ENCODE data around the gene ASCC3.

Gene ASCC3

GRCh38 chr6:100618351-100618671 is 262.8 kb downstream of the ASCC3 start:
- TF ChIP-seq FOXA1 (IDR thresholded peaks at IDR 0.05), result no peak
- no peak for DNase-seq (ENCODE audit: extremely low spot score)
- CTCF ChIA-PET, result no interaction called here
- POLR2A ChIA-PET, result no interaction called here

- CTCF ChIA-PET, result no interaction called here
- DNase-seq (ENCODE audit: extremely low spot score), result no peak
- TF ChIP-seq HDGF (IDR thresholded peaks at IDR 0.05; ENCODE audit: borderline replicate concordance), result no peak
- TF ChIP-seq CTBP1 (IDR thresholded peaks at IDR 0.05; ENCODE audit: borderline replicate concordance), result no peak
- no peak for TF ChIP-seq FOXA1 (IDR thresholded peaks at IDR 0.05)
- no peak for TF ChIP-seq FOXM1 (IDR thresholded peaks at IDR 0.05; ENCODE audit: borderline replicate concordance)
- no peak for TF ChIP-seq NFRKB (IDR thresholded peaks at IDR 0.05)
- no peak for TF ChIP-seq TARDBP (IDR thresholded peaks at IDR 0.05)
- TF ChIP-seq ZNF384 (IDR thresholded peaks at IDR 0.05), result no peak
- TF ChIP-seq SP1 (IDR thresholded peaks at IDR 0.05), result no peak
- TF ChIP-seq LEF1 (IDR thresholded peaks at IDR 0.05; ENCODE audit: borderline replicate concordance), result no peak
- POLR2A ChIA-PET, result no interaction called here
Observed at GRCh38 chr6:100617633-100618350, 263.3 kb downstream of the ASCC3 start.

GRCh38 chr6:100614933-100615332 is 266.2 kb downstream of the ASCC3 start:
- no peak for DNase-seq (ENCODE audit: extremely low spot score)
- TF ChIP-seq FOXM1 (IDR thresholded peaks at IDR 0.05; ENCODE audit: borderline replicate concordance) (no peak), BHLHE40 (IDR thresholded peaks at IDR 0.05; ENCODE audit: borderline replicate concordance) (no peak), LEF1 (IDR thresholded peaks at IDR 0.05; ENCODE audit: borderline replicate concordance) (no peak), FOXK2 (IDR thresholded peaks at IDR 0.05) (no peak), ELF4 (IDR thresholded peaks at IDR 0.05) (no peak), PKNOX1 (IDR thresholded peaks at IDR 0.05) (no peak), CTBP1 (IDR thresholded peaks at IDR 0.05; ENCODE audit: borderline replicate concordance) (no peak), TARDBP (IDR thresholded peaks at IDR 0.05) (no peak), FOXA1 (IDR thresholded peaks at IDR 0.05) (no peak), L3MBTL2 (conservative IDR thresholded peaks at IDR 0.05) (no peak), SUZ12 (IDR thresholded peaks at IDR 0.05) (no peak), NFRKB (IDR thresholded peaks at IDR 0.05) (no peak), ZNF384 (IDR thresholded peaks at IDR 0.05) (no peak), SP1 (IDR thresholded peaks at IDR 0.05) (no peak), HDGF (IDR thresholded peaks at IDR 0.05; ENCODE audit: borderline replicate concordance) (no peak), ARNT (IDR thresholded peaks at IDR 0.05) (no peak)
- ChIA-PET CTCF (interaction anchor here (0.6 kb wide), 1 partner anchor 530 kb away, joined by 3 read pairs; no protein-coding TSS in a partner anchor), POLR2A (no interaction called here)

GRCh38 chr6:100614386-100614785 is 266.7 kb downstream of the ASCC3 start:
- ChIA-PET POLR2A (no interaction called here), CTCF (interaction anchor here (0.6 kb wide), 1 partner anchor 529 kb away, joined by 3 read pairs; no protein-coding TSS in a partner anchor)
- TF ChIP-seq ZNF384 (IDR thresholded peaks at IDR 0.05), result no peak
- no peak for TF ChIP-seq FOXA1 (IDR thresholded peaks at IDR 0.05)
- no peak for TF ChIP-seq BHLHE40 (IDR thresholded peaks at IDR 0.05; ENCODE audit: borderline replicate concordance)
- no peak for TF ChIP-seq PKNOX1 (IDR thresholded peaks at IDR 0.05)
- TF ChIP-seq SUZ12 (IDR thresholded peaks at IDR 0.05), result no peak
- no peak for TF ChIP-seq TARDBP (IDR thresholded peaks at IDR 0.05)
- no peak for TF ChIP-seq ARNT (IDR thresholded peaks at IDR 0.05)
- TF ChIP-seq L3MBTL2 (conservative IDR thresholded peaks at IDR 0.05), result no peak
- TF ChIP-seq HDGF (IDR thresholded peaks at IDR 0.05; ENCODE audit: borderline replicate concordance), result no peak
- TF ChIP-seq FOXK2 (IDR thresholded peaks at IDR 0.05), result no peak
- no peak for TF ChIP-seq CTBP1 (IDR thresholded peaks at IDR 0.05; ENCODE audit: borderline replicate concordance)
- TF ChIP-seq NFRKB (IDR thresholded peaks at IDR 0.05), result no peak
- no peak for TF ChIP-seq ELF4 (IDR thresholded peaks at IDR 0.05)
- TF ChIP-seq LEF1 (IDR thresholded peaks at IDR 0.05; ENCODE audit: borderline replicate concordance), result no peak
- no peak for TF ChIP-seq SP1 (IDR thresholded peaks at IDR 0.05)
- no peak for TF ChIP-seq FOXM1 (IDR thresholded peaks at IDR 0.05; ENCODE audit: borderline replicate concordance)
- no peak for DNase-seq (ENCODE audit: extremely low spot score)

- ChIA-PET POLR2A (no interaction called here), CTCF (no interaction called here)
- TF ChIP-seq FOXK2 (IDR thresholded peaks at IDR 0.05) (no peak), LEF1 (IDR thresholded peaks at IDR 0.05; ENCODE audit: borderline replicate concordance) (no peak), TARDBP (IDR thresholded peaks at IDR 0.05) (no peak), SUZ12 (IDR thresholded peaks at IDR 0.05) (no peak), NFRKB (IDR thresholded peaks at IDR 0.05) (no peak), FOXA1 (IDR thresholded peaks at IDR 0.05) (no peak), L3MBTL2 (conservative IDR thresholded peaks at IDR 0.05) (no peak), SP1 (IDR thresholded peaks at IDR 0.05) (no peak), CTBP1 (IDR thresholded peaks at IDR 0.05; ENCODE audit: borderline replicate concordance) (no peak), ELF4 (IDR thresholded peaks at IDR 0.05) (no peak), BHLHE40 (IDR thresholded peaks at IDR 0.05; ENCODE audit: borderline replicate concordance) (no peak), PKNOX1 (IDR thresholded peaks at IDR 0.05) (no peak), ZNF384 (IDR thresholded peaks at IDR 0.05) (no peak), FOXM1 (IDR thresholded peaks at IDR 0.05; ENCODE audit: borderline replicate concordance) (no peak), HDGF (IDR thresholded peaks at IDR 0.05; ENCODE audit: borderline replicate concordance) (no peak), ARNT (IDR thresholded peaks at IDR 0.05) (no peak)
- DNase-seq (ENCODE audit: extremely low spot score), result no peak
Observed at GRCh38 chr6:100613656-100614055, 267.5 kb downstream of the ASCC3 start.

- no peak for DNase-seq (ENCODE audit: extremely low spot score)
- ChIA-PET POLR2A (no interaction called here), CTCF (no interaction called here)
- TF ChIP-seq SUZ12 (IDR thresholded peaks at IDR 0.05) (no peak), TARDBP (IDR thresholded peaks at IDR 0.05) (no peak), NFRKB (IDR thresholded peaks at IDR 0.05) (no peak)
Observed at GRCh38 chr6:100612094-100612493, 269.0 kb downstream of the ASCC3 start.

All from HEK293T (cell line).